ENCODE data around the gene PRKD2.
"Not testable (repeated sequence)": the region's sequence is repeated elsewhere in the genome, so short reads cannot be mapped to it uniquely, and the experiment has no call there.

PRKD2 gene

GRCh38 chr19:46717034-46717715, at the start of gene PRKD2:
Gene PRKD2, minus strand, starts transcription at chr19:46717114. Its CDS starts 744 bp downstream, at chr19:46716370.
- H3K36me3 Mint-ChIP-seq (ENCODE audit: insufficient read depth), result peaks cover 24% of the 10 kb centered on the region
- H3K4me1 Mint-ChIP-seq, result peaks cover 64% of the 10 kb centered on the region
- peak within 1 kb of the TSS; percentile 99 for H3K27ac Mint-ChIP-seq (ENCODE audit: low read depth)
- ATAC-seq (replicated peaks; ENCODE audit: extremely low read depth, poor library complexity, severe bottlenecking) (no peak), DNase-seq (ENCODE audit: low spot score in 2 of 2) (peak; percentile 63 to 70)
- H3K9me3 Mint-ChIP-seq, result no peaks in the 10 kb centered on the region
- no peaks in the 10 kb centered on the region for H3K27me3 Mint-ChIP-seq
- H3K4me3 Mint-ChIP-seq, result peak within 1 kb of the TSS; percentile 98

GRCh38 chr19:46764817-46765291, 47.9 kb upstream of the PRKD2 start:
- H3K4me3 Mint-ChIP-seq, result no peak overlapping the region
- no peak overlapping the region for H3K27ac Mint-ChIP-seq (ENCODE audit: low read depth)
- H3K4me1 Mint-ChIP-seq, result peaks cover 6% of the 10 kb centered on the region
- no peaks in the 10 kb centered on the region for H3K9me3 Mint-ChIP-seq
- ATAC-seq (replicated peaks; ENCODE audit: extremely low read depth, poor library complexity, severe bottlenecking) (no peak), DNase-seq (ENCODE audit: low spot score in 2 of 2) (no peak)
- H3K36me3 Mint-ChIP-seq (ENCODE audit: insufficient read depth), result peaks cover 4% of the 10 kb centered on the region
- H3K27me3 Mint-ChIP-seq, result no peaks in the 10 kb centered on the region

GRCh38 chr19:46762245-46762890, 45.5 kb upstream of the PRKD2 start:
- no peaks in the 10 kb centered on the region for H3K9me3 Mint-ChIP-seq
- peaks cover 4% of the 10 kb centered on the region for H3K36me3 Mint-ChIP-seq (ENCODE audit: insufficient read depth)
- DNase-seq (ENCODE audit: low spot score in 2 of 2) (no peak), ATAC-seq (replicated peaks; ENCODE audit: extremely low read depth, poor library complexity, severe bottlenecking) (no peak)
- no peak overlapping the region for H3K4me3 Mint-ChIP-seq
- H3K27ac Mint-ChIP-seq (ENCODE audit: low read depth), result no peak overlapping the region
- H3K27me3 Mint-ChIP-seq, result no peaks in the 10 kb centered on the region
- H3K4me1 Mint-ChIP-seq, result peaks cover 11% of the 10 kb centered on the region

GRCh38 chr19:46761418-46761831, 44.5 kb upstream of the PRKD2 start:
- DNase-seq (ENCODE audit: low spot score in 2 of 2), result no peak
- Mint-ChIP-seq H3K36me3 (ENCODE audit: insufficient read depth) (peaks cover 2% of the 10 kb centered on the region), H3K4me1 (peaks cover 7% of the 10 kb centered on the region), H3K27me3 (no peaks in the 10 kb centered on the region), H3K9me3 (no peaks in the 10 kb centered on the region), H3K4me3 (no peak overlapping the region), H3K27ac (ENCODE audit: low read depth) (no peak overlapping the region)
- no peak for ATAC-seq (replicated peaks; ENCODE audit: extremely low read depth, poor library complexity, severe bottlenecking)

GRCh38 chr19:46760897-46761296, 44.0 kb upstream of the PRKD2 start:
- not testable (repeated sequence) for ATAC-seq (replicated peaks; ENCODE audit: extremely low read depth, poor library complexity, severe bottlenecking); H3K36me3 Mint-ChIP-seq (ENCODE audit: insufficient read depth); H3K4me1 Mint-ChIP-seq; DNase-seq (ENCODE audit: low spot score in 2 of 2); H3K9me3 Mint-ChIP-seq; H3K27ac Mint-ChIP-seq (ENCODE audit: low read depth); H3K27me3 Mint-ChIP-seq; H3K4me3 Mint-ChIP-seq

GRCh38 chr19:46760363-46760762, 43.4 kb upstream of the PRKD2 start:
- ATAC-seq (replicated peaks; ENCODE audit: extremely low read depth, poor library complexity, severe bottlenecking), result no peak
- Mint-ChIP-seq H3K9me3 (no peaks in the 10 kb centered on the region), H3K4me1 (peaks cover 7% of the 10 kb centered on the region), H3K4me3 (no peak overlapping the region), H3K27ac (ENCODE audit: low read depth) (no peak overlapping the region), H3K36me3 (ENCODE audit: insufficient read depth) (peaks cover 2% of the 10 kb centered on the region), H3K27me3 (no peaks in the 10 kb centered on the region)
- no peak for DNase-seq (ENCODE audit: low spot score in 2 of 2)

- Mint-ChIP-seq H3K4me3 (no peak overlapping the region), H3K27me3 (no peaks in the 10 kb centered on the region), H3K4me1 (peaks cover 7% of the 10 kb centered on the region), H3K36me3 (ENCODE audit: insufficient read depth) (peaks cover 3% of the 10 kb centered on the region), H3K27ac (ENCODE audit: low read depth) (no peak overlapping the region), H3K9me3 (no peaks in the 10 kb centered on the region)
- ATAC-seq (replicated peaks; ENCODE audit: extremely low read depth, poor library complexity, severe bottlenecking) (no peak), DNase-seq (ENCODE audit: low spot score in 2 of 2) (no peak)
Measured at GRCh38 chr19:46759817-46760333, 43.0 kb upstream of the PRKD2 start.

- Mint-ChIP-seq H3K4me3 (no peak overlapping the region), H3K36me3 (ENCODE audit: insufficient read depth) (peaks cover 3% of the 10 kb centered on the region), H3K27ac (ENCODE audit: low read depth) (no peak overlapping the region), H3K27me3 (no peaks in the 10 kb centered on the region), H3K4me1 (peaks cover 7% of the 10 kb centered on the region), H3K9me3 (no peaks in the 10 kb centered on the region)
- ATAC-seq (replicated peaks; ENCODE audit: extremely low read depth, poor library complexity, severe bottlenecking) (no peak), DNase-seq (ENCODE audit: low spot score in 2 of 2) (no peak)
Measured at GRCh38 chr19:46759206-46759605, 42.3 kb upstream of the PRKD2 start.

GRCh38 chr19:46756544-46756888, 39.6 kb upstream of the PRKD2 start:
- no peak for ATAC-seq (replicated peaks; ENCODE audit: extremely low read depth, poor library complexity, severe bottlenecking)
- Mint-ChIP-seq H3K27ac (ENCODE audit: low read depth) (no peak overlapping the region), H3K9me3 (no peaks in the 10 kb centered on the region)

GRCh38 chr19:46755853-46756543, 39.1 kb upstream of the PRKD2 start:
- ATAC-seq (replicated peaks; ENCODE audit: extremely low read depth, poor library complexity, severe bottlenecking) (no peak), DNase-seq (ENCODE audit: low spot score in 2 of 2) (no peak)
- no peaks in the 10 kb centered on the region for H3K9me3 Mint-ChIP-seq
- no peaks in the 10 kb centered on the region for H3K27me3 Mint-ChIP-seq
- H3K27ac Mint-ChIP-seq (ENCODE audit: low read depth), result no peak overlapping the region
- H3K4me3 Mint-ChIP-seq, result no peak overlapping the region
- peaks cover 16% of the 10 kb centered on the region for H3K4me1 Mint-ChIP-seq
- H3K36me3 Mint-ChIP-seq (ENCODE audit: insufficient read depth), result peaks cover 3% of the 10 kb centered on the region

More at GRCh38 chr19:46756544-46756888, 39.6 kb upstream of the PRKD2 start:
- DNase-seq (ENCODE audit: low spot score in 2 of 2), result no peak
- Mint-ChIP-seq H3K4me1 (peaks cover 16% of the 10 kb centered on the region), H3K4me3 (no peak overlapping the region), H3K27me3 (no peaks in the 10 kb centered on the region), H3K36me3 (ENCODE audit: insufficient read depth) (peaks cover 3% of the 10 kb centered on the region)

GRCh38 chr19:46755077-46755852, 38.4 kb upstream of the PRKD2 start:
- no peaks in the 10 kb centered on the region for H3K27me3 Mint-ChIP-seq
- H3K27ac Mint-ChIP-seq (ENCODE audit: low read depth), result no peak overlapping the region
- H3K36me3 Mint-ChIP-seq (ENCODE audit: insufficient read depth), result peaks cover 2% of the 10 kb centered on the region
- H3K4me1 Mint-ChIP-seq, result peaks cover 16% of the 10 kb centered on the region
- no peak overlapping the region for H3K4me3 Mint-ChIP-seq
- DNase-seq (ENCODE audit: low spot score in 2 of 2) (no peak), ATAC-seq (replicated peaks; ENCODE audit: extremely low read depth, poor library complexity, severe bottlenecking) (no peak)
- H3K9me3 Mint-ChIP-seq, result no peaks in the 10 kb centered on the region
